HepG2 (cell line): ENCODE results near the gene TMEM229B. TPM values are rescaled to one million over a fixed set of nuclear protein-coding genes. Genes with fewer than 3 reads are reported as not detected.

Source experiments
- ATAC-seq: fragments of 200-7000 bp; cut with Tn5 transposase; 3 replicates; pipeline ENCODE4 v1.9.1; 2020; ENCODE audit warnings: mild to moderate bottlenecking, moderate library complexity
- BruUV-seq: library from RNA; stranded (reverse); fragments of 400-500 nt; replicated peaks from 2 replicates; lab custom pipeline; 2021; lab: Mats Ljungman, UMichigan
- CTCF ChIA-PET: fragments of 300-600 bp; formaldehyde crosslinking; extraction: SDS; loops from one replicate; lab custom pipeline; 2021; ENCODE audit warnings: low total read pairs, inconsistent platforms, low intra/inter-chr PET ratio; lab: Yijun Ruan, JAX
- POLR2A ChIA-PET: fragments of 350-600 bp; sonication (Branson Sonifier 250); formaldehyde crosslinking; loops from one replicate; lab custom pipeline; 2020; ENCODE audit warnings: antibody characterized with exemption, inconsistent platforms; lab: Yijun Ruan, JAX
- DNase-seq: peaks from one replicate; pipeline ENCODE4 v3.0.0-alpha.2; 2015; ENCODE audit warnings: low spot score
- FAIRE-seq: peaks from 3 replicates; lab custom pipeline; 2011; peaks lifted over from hg19 to GRCh38; lab: Jason Lieb, UNC
- H2AFZ ChIP-seq: one replicate; pipeline ENCODE4 v1.6.1; 2011; ENCODE audit warnings: low read length, inconsistent platforms
- H3K27ac ChIP-seq: fragments of 300-600 bp; 3 replicates; pipeline ENCODE4 v1.8.0; 2011; ENCODE audit warnings: mixed run types, mild to moderate bottlenecking, mixed read lengths, low read length, inconsistent platforms; ENCODE audit not compliant: insufficient read depth; ENCODE audit errors: extremely low read length
- H3K27me3 ChIP-seq, 2 experiments: fragments of 200-600 bp in 1 of 2; 2 replicates in 1 of 2; 3 replicates in 1 of 2; pipeline versions ENCODE4 v1.6.0 to v1.8.0; 2011; ENCODE audit warnings: low read length in 2 of 2, mild to moderate bottlenecking in 2 of 2, moderate library complexity in 2 of 2, inconsistent platforms in 1 of 2; ENCODE audit not compliant: insufficient read depth in 2 of 2, control insufficient read depth in 1 of 2
- H3K36me3 ChIP-seq, 2 experiments: fragments of 200-600 bp in 1 of 2; replicated peaks in 1 of 2; 2 replicates in 1 of 2; 3 replicates in 1 of 2; pipeline versions ENCODE4 v1.5.1 to v1.8.0; 2011; ENCODE audit warnings: low read length in 2 of 2, inconsistent platforms in 1 of 2; ENCODE audit not compliant: insufficient read depth in 2 of 2, control insufficient read depth in 1 of 2
- H3K4me1 ChIP-seq: 2 replicates; pipeline ENCODE4 v1.5.1; 2012; ENCODE audit warnings: low read length, inconsistent platforms; ENCODE audit not compliant: insufficient read depth
- H3K4me2 ChIP-seq: 2 replicates; pipeline ENCODE4 v1.6.0; 2011; ENCODE audit warnings: low read depth, low read length, inconsistent platforms
- H3K4me3 ChIP-seq, 3 experiments: fragments of 200-600 bp in 1 of 3; sonication (generic), shearing (Covaris generic) in 1 of 3; replicated peaks in 1 of 3; 2 replicates each; pipeline ENCODE4 v1.5.1; 2011 to 2016; ENCODE audit warnings: low read length in 3 of 3, inconsistent platforms in 2 of 3, low read depth in 2 of 3, mild to moderate bottlenecking in 2 of 3, control low read depth in 1 of 3, mixed read lengths in 1 of 3; ENCODE audit not compliant: insufficient read depth in 1 of 3
- H3K79me2 ChIP-seq: one replicate; pipeline ENCODE4 v1.6.1; 2011; ENCODE audit warnings: low read length, inconsistent platforms; ENCODE audit not compliant: insufficient read depth
- H3K9ac ChIP-seq: 2 replicates; pipeline ENCODE4 v1.6.0; 2011; ENCODE audit warnings: mild to moderate bottlenecking, low read depth, low read length, inconsistent platforms; ENCODE audit not compliant: insufficient read depth
- H3K9me3 ChIP-seq: 2 replicates; pipeline ENCODE4 v1.5.1; 2012; ENCODE audit warnings: mild to moderate bottlenecking, low read length
- H4K20me1 ChIP-seq: 2 replicates; pipeline ENCODE4 v1.6.0; 2011; ENCODE audit warnings: inconsistent platforms, mild to moderate bottlenecking, low read length, moderate library complexity; ENCODE audit not compliant: insufficient read depth
- DNMT3B ChIP-seq: conservative IDR thresholded peaks from 2 replicates; pipeline ENCODE4 v1.6.1; 2016; ENCODE audit warnings: missing biosample characterization, control low read depth
- FLYWCH1 ChIP-seq: sonication (generic); formaldehyde crosslinking; IDR thresholded peaks from 2 replicates; pipeline ENCODE4 v1.8.1; 2023; ENCODE audit warnings: mild to moderate bottlenecking, missing genetic modification reagents
- HHEX ChIP-seq: IDR thresholded peaks from 2 replicates; pipeline ENCODE4 v1.6.1; 2016; ENCODE audit warnings: control low read depth
- RCOR2 ChIP-seq: IDR thresholded peaks from 2 replicates; pipeline ENCODE4 v1.6.1; 2016; ENCODE audit warnings: missing biosample characterization, missing genetic modification reagents
- ZNF33B ChIP-seq: sonication (generic); formaldehyde crosslinking; IDR thresholded peaks from 2 replicates; pipeline ENCODE4 v1.5.1; 2020; ENCODE audit warnings: mild to moderate bottlenecking, missing genetic modification reagents
- ZNF367 ChIP-seq: sonication (generic); formaldehyde crosslinking; IDR thresholded peaks from 2 replicates; pipeline ENCODE4 v1.4.0; 2020; ENCODE audit warnings: missing genetic modification reagents, borderline replicate concordance
- ZNF431 ChIP-seq: sonication (generic); formaldehyde crosslinking; IDR thresholded peaks from 2 replicates; pipeline ENCODE4 v1.9.0; 2022; ENCODE audit warnings: missing genetic modification reagents, low read depth, mild to moderate bottlenecking, borderline replicate concordance
- ZNF484 ChIP-seq: sonication (generic); formaldehyde crosslinking; IDR thresholded peaks from 2 replicates; pipeline ENCODE4 v1.5.1; 2020; ENCODE audit warnings: mild to moderate bottlenecking, low read depth, missing genetic modification reagents, borderline replicate concordance
- ZNF543 ChIP-seq: sonication (generic); formaldehyde crosslinking; IDR thresholded peaks from 2 replicates; pipeline ENCODE4 v1.4.0; 2020; ENCODE audit warnings: mild to moderate bottlenecking, missing genetic modification reagents
- ZNF660 ChIP-seq: sonication (generic); formaldehyde crosslinking; IDR thresholded peaks from 2 replicates; pipeline ENCODE4 v1.5.1; 2020; ENCODE audit warnings: mild to moderate bottlenecking, low read depth, missing genetic modification reagents, borderline replicate concordance
- WGBS: methylation state at CpG from one replicate; pipeline ENCODE4 v1.1.6; 2017; ENCODE audit warnings: low lambda C conversion rate; 5-methylcytosine and 5-hydroxymethylcytosine counted together
- in situ Hi-C: cut with HindIII; loops from 2 replicates; pipeline ENCODE4 v1.10.0; 2017; ENCODE audit warnings: low pct_unique_long_range_greater_than_20kb; ENCODE audit not compliant: extremely low pct_ligation_motif_present
- intact Hi-C: fragments of 100-400 bp; cut with micrococcal nuclease; formaldehyde crosslinking; loops from one replicate; pipeline ENCODE4 v1.10.0; 2022; ENCODE audit not compliant: unreplicated experiment
- polyA plus RNA-seq, 8 experiments: library from polyadenylated mRNA; depleted of rRNA in 3 of 8; stranded (reverse) in 7 of 8; unstranded in 1 of 8; fragments of >200 nt; fragmentation: Illumina TruSeq in 4 of 8; extraction: Trizol in 4 of 8; gene quantifications; 2 replicates each; pipeline versions ENCODE4 v1.2.1 to v1.2.3, GENCODE V29; 2011 to 2016; ENCODE audit warnings: low read depth in 4 of 8, missing spikeins in 1 of 8, mixed read lengths in 1 of 8; ENCODE audit not compliant: insufficient read depth in 1 of 8
- total RNA-seq, 5 experiments: library from RNA; depleted of rRNA; stranded (reverse); fragments of >200 nt; fragmentation: Illumina TruSeq; extraction: Trizol; gene quantifications; 2 replicates each; pipeline ENCODE4 v1.2.3, GENCODE V29; 2016; ENCODE audit warnings: low read depth in 1 of 5
- TF ChIP-seq, protein P1 (sequence below), 2 experiments: fragments of 450-650 bp in 1 of 2; sonication (generic) in 1 of 2; formaldehyde crosslinking; IDR thresholded peaks; 2 replicates each; pipeline versions ENCODE4 v1.5.0 to v1.8.0; 2020 to 2022; ENCODE audit warnings: mild to moderate bottlenecking in 1 of 2, missing genetic modification reagents in 1 of 2
- TF ChIP-seq, protein P2 (sequence below): sonication (generic); formaldehyde crosslinking; IDR thresholded peaks from 2 replicates; pipeline ENCODE4 v1.4.0; 2020; ENCODE audit warnings: mild to moderate bottlenecking, low read depth, missing genetic modification reagents
- TF ChIP-seq, protein P3 (sequence below): sonication (generic); formaldehyde crosslinking; IDR thresholded peaks from 2 replicates; pipeline ENCODE4 v1.8.0; 2022; ENCODE audit warnings: missing genetic modification reagents, low read depth, mild to moderate bottlenecking, borderline replicate concordance
- TF ChIP-seq, protein P4 (sequence below): IDR thresholded peaks from 2 replicates; pipeline ENCODE4 v1.6.1; 2016

The TMEM229B gene
- total and polyA plus RNA-seq, 2 of the 13 experiments (the other 11 are each of a cell fraction or from before 2014, with no cell fraction given): 0.69 to 1.1 TPM

DNA sequence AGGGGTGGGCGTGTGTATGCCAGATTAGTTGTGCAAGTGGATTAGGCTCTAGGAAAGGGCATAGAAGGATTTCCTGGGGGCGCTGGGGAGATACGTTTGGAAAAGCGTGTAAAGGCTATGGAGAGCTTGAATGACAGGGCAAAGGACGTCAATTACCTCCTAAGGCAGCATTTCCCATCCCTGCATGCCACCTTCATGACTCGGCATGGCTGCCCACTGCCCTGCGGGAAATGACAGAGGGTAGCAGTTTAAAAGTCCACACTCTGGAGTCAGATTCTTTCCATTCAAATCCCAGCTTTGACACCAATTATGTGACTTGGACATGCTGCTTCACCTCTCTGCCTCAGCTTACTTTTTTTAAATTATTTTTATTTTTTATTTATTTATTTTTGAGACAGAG is 14.8 kb upstream of the TMEM229B start:
- H3K79me2 ChIP-seq: no peaks in the 10 kb centered on the region
- H3K4me1 ChIP-seq: no peaks in the 10 kb centered on the region
- in situ Hi-C loops: no loop called here
- CTCF ChIA-PET: no interaction called here
- no TSS peak for BruUV-seq
- no peaks in the 10 kb centered on the region for H3K36me3 ChIP-seq
- no peaks in the 10 kb centered on the region for H4K20me1 ChIP-seq
- intact Hi-C loops: no loop called here
- H3K27me3 ChIP-seq: peaks cover 2 to 8% of the 10 kb centered on the region in 2 experiments; a peak in 2 of 5 replicates
- no peak overlapping the region for H3K27ac ChIP-seq
- no peaks in the 10 kb centered on the region for H3K9me3 ChIP-seq
- FAIRE-seq (no peak), ATAC-seq (no peak), DNase-seq (no peak)
- 32% methylated on average over 6 of the region's 7 CpGs for WGBS
- POLR2A ChIA-PET: no interaction called here
- H2AFZ ChIP-seq: no peak overlapping the region
- H3K4me3 ChIP-seq: no peak overlapping the region
- no peak overlapping the region for H3K4me2 ChIP-seq
- H3K9ac ChIP-seq: no peak overlapping the region
- no peak for TF ChIP-seq ZNF431 (CRISPR knock-in tag)
- no peak for TF ChIP-seq ZNF484

DNA sequence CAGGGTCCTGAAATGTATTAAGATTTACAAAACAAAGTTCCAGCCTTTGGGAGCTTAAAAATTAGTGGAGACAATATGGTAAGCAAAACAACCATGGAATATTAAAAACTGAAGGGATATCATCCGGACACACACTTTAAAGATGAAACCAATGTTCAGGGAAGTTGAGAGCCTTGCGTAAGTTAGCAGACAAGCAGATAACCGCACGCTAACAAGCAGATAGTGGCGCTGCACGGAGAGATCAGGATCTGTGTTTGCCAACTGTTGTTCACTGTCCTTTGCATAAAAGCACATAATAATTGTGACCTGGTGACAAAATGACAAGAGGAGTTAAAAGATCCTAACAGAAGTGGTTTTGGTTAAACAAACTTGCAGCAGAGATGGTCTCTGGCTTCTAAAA is 14.3 kb upstream of the TMEM229B start:
- no peaks in the 10 kb centered on the region for H3K9me3 ChIP-seq
- TF ChIP-seq, protein P1, sequence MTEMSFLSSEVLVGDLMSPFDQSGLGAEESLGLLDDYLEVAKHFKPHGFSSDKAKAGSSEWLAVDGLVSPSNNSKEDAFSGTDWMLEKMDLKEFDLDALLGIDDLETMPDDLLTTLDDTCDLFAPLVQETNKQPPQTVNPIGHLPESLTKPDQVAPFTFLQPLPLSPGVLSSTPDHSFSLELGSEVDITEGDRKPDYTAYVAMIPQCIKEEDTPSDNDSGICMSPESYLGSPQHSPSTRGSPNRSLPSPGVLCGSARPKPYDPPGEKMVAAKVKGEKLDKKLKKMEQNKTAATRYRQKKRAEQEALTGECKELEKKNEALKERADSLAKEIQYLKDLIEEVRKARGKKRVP (CRISPR knock-in tag; IDR thresholded peaks at IDR 0.05): no peak
- no peak for TF ChIP-seq ZNF33B
- TF ChIP-seq, protein P2, sequence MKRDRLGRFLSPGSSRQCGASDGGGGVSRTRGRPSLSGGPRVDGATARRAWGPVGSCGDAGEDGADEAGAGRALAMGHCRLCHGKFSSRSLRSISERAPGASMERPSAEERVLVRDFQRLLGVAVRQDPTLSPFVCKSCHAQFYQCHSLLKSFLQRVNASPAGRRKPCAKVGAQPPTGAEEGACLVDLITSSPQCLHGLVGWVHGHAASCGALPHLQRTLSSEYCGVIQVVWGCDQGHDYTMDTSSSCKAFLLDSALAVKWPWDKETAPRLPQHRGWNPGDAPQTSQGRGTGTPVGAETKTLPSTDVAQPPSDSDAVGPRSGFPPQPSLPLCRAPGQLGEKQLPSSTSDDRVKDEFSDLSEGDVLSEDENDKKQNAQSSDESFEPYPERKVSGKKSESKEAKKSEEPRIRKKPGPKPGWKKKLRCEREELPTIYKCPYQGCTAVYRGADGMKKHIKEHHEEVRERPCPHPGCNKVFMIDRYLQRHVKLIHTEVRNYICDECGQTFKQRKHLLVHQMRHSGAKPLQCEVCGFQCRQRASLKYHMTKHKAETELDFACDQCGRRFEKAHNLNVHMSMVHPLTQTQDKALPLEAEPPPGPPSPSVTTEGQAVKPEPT (CRISPR knock-in tag): no peak
- no peak for TF ChIP-seq ZNF367 (CRISPR knock-in tag)
- TF ChIP-seq, protein P3, sequence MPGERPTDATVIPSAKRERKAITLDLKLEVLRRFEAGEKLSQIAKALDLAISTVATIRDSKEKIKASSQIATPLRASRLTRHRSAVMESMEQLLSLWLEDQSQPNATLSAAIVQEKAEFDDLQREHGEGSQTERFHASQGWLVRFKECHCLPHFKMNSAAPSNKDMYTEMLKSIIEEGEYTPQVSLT (CRISPR knock-in tag): no peak
- TF ChIP-seq, protein P4, sequence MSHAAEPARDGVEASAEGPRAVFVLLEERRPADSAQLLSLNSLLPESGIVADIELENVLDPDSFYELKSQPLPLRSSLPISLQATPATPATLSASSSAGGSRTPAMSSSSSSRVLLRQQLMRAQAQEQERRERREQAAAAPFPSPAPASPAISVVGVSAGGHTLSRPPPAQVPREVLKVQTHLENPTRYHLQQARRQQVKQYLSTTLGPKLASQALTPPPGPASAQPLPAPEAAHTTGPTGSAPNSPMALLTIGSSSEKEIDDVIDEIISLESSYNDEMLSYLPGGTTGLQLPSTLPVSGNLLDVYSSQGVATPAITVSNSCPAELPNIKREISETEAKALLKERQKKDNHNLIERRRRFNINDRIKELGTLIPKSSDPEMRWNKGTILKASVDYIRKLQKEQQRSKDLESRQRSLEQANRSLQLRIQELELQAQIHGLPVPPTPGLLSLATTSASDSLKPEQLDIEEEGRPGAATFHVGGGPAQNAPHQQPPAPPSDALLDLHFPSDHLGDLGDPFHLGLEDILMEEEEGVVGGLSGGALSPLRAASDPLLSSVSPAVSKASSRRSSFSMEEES (CRISPR knock-in tag): no peak
- no peak for TF ChIP-seq DNMT3B (CRISPR knock-in tag)
- no peak for TF ChIP-seq HHEX
- no peak for TF ChIP-seq ZNF660 (CRISPR knock-in tag)
- no peak for TF ChIP-seq RCOR2 (CRISPR knock-in tag)
- TF ChIP-seq FLYWCH1: no peak
- TF ChIP-seq ZNF543 (CRISPR knock-in tag): no peak

More for the DNA sequence above, 14.3 kb upstream of the TMEM229B start:
- ChIA-PET POLR2A (no interaction called here), CTCF (no interaction called here)
- WGBS: 36% methylated on average over 6 of the region's 6 CpGs
- no peaks in the 10 kb centered on the region for H4K20me1 ChIP-seq
- no peak overlapping the region for H3K4me3 ChIP-seq
- DNase-seq (no peak), ATAC-seq (no peak), FAIRE-seq (no peak)
- no TSS peak for BruUV-seq
- no peaks in the 10 kb centered on the region for H3K79me2 ChIP-seq
- no peak overlapping the region for H3K27ac ChIP-seq
- no peak overlapping the region for H3K9ac ChIP-seq
- in situ Hi-C loops (no loop called here), intact Hi-C loops (no loop called here)
- H3K27me3 ChIP-seq: peaks cover 2 to 11% of the 10 kb centered on the region in 2 experiments; a peak in 2 of 5 replicates
- H2AFZ ChIP-seq: no peak overlapping the region
- no peaks in the 10 kb centered on the region for H3K4me1 ChIP-seq
- no peaks in the 10 kb centered on the region for H3K36me3 ChIP-seq
- no peak overlapping the region for H3K4me2 ChIP-seq
